A204.1 (cell line): ENCODE measurements around the gene RPS15.
"Not testable (repeated sequence)": the region's sequence is repeated elsewhere in the genome, so short reads cannot be mapped to it uniquely, and the experiment has no call there.

Experiments
- FAIRE-seq: peaks from 2 replicates; lab custom pipeline; 2012; peaks lifted over from hg19 to GRCh38; lab: Jason Lieb, UNC

RPS15 gene

GRCh38 chr19:1435378-1435989 is 2.7 kb upstream of the RPS15 start:
- no peak for FAIRE-seq

GRCh38 chr19:1437609-1438008 is 587 bp upstream of the RPS15 start:
- FAIRE-seq: no peak

GRCh38 chr19:1438933-1439354 is 748 bp downstream of the RPS15 start:
- no peak for FAIRE-seq

- FAIRE-seq: not testable (repeated sequence)
Observed at GRCh38 chr19:1439525-1440417, 1.6 kb downstream of the RPS15 start.

- FAIRE-seq: no peak
Observed at GRCh38 chr19:1440418-1440801, 2.2 kb downstream of the RPS15 start.

- no peak for FAIRE-seq
Observed at GRCh38 chr19:1441022-1441426, 2.8 kb downstream of the RPS15 start.

- FAIRE-seq: no peak
Observed at GRCh38 chr19:1441677-1442438, 3.7 kb downstream of the RPS15 start.

- FAIRE-seq: no peak
Observed at GRCh38 chr19:1445185-1445931, 7.2 kb downstream of the RPS15 start.

- no peak for FAIRE-seq
Observed at GRCh38 chr19:1445932-1446712, 7.9 kb downstream of the RPS15 start.

- FAIRE-seq: no peak
Observed at GRCh38 chr19:1446713-1447481, 8.7 kb downstream of the RPS15 start.

GRCh38 chr19:1447504-1447903 is 9.3 kb downstream of the RPS15 start:
- FAIRE-seq: no peak

GRCh38 chr19:1447944-1448343 is 9.7 kb downstream of the RPS15 start:
- FAIRE-seq: no peak

- FAIRE-seq: no peak
Observed at GRCh38 chr19:1449467-1450442, 11.6 kb downstream of the RPS15 start, which contains the start of gene APC2. Gene APC2 (plus strand): TSS chr19:1450121. CDS start chr19:1453002, 2,881 bp downstream.

GRCh38 chr19:1450735-1451731 is 12.8 kb downstream of the RPS15 start:
- no peak for FAIRE-seq

- no peak for FAIRE-seq
Observed at GRCh38 chr19:1451916-1452801, 14.0 kb downstream of the RPS15 start.

GRCh38 chr19:1452802-1453524 is 14.8 kb downstream of the RPS15 start:
- FAIRE-seq: no peak
